ENCODE measurements around the gene NFATC1. TPM values are rescaled to one million over a fixed set of nuclear protein-coding genes. Genes with fewer than 3 reads are reported as not detected.

NFATC1 gene
- polyA plus RNA-seq, 2 of the 4 experiments (the other 2 are of a cell fraction) = 0.52 to 1.7 TPM

GRCh38 chr18:79558933-79559416, 163.2 kb downstream of the NFATC1 start:
- TF ChIP-seq RARB (CRISPR knock-in tag; IDR thresholded peaks at IDR 0.05) (no peak), MAFK (IDR thresholded peaks at IDR 0.05; ENCODE audit: partially characterized antibody) (no peak), HOXB5 (CRISPR knock-in tag; IDR thresholded peaks at IDR 0.05) (no peak), EHF (CRISPR knock-in tag; IDR thresholded peaks at IDR 0.05) (no peak), BHLHE40 (IDR thresholded peaks at IDR 0.05; ENCODE audit: low read depth, low read length) (no peak), TFCP2L1 (CRISPR knock-in tag; IDR thresholded peaks at IDR 0.05) (no peak), HDAC2 (IDR thresholded peaks at IDR 0.05) (no peak), MYC (IDR thresholded peaks at IDR 0.05; ENCODE audit: borderline replicate concordance, low read length) (no peak), NR3C1 (IDR thresholded peaks at IDR 0.05) (no peak), TP53 (CRISPR knock-in tag; IDR thresholded peaks at IDR 0.05) (no peak), RCOR1 (IDR thresholded peaks at IDR 0.05; ENCODE audit: low read depth, low read length) (no peak)
- Histone ChIP-seq H3K9me3 (no peaks in the 10 kb centered on the region), H3K4me3 (no peak overlapping the region), H3K4me2 (no peak overlapping the region), H3K27ac (no peak overlapping the region), H3K4me1 (no peaks in the 10 kb centered on the region)
- DNase-seq (ENCODE audit: low read depth in 1 of 2, low spot score in 1 of 2) (no peak), ATAC-seq (no peak), FAIRE-seq (no peak)
- CTCF ChIA-PET = no interaction called here
- 74% methylated on average over 9 of the region's 18 CpGs for WGBS (ENCODE audit: missing lambda C conversion rate)
- POLR2A ChIA-PET = no interaction called here

- H3K4me1 ChIP-seq = no peaks in the 10 kb centered on the region
- 69% methylated on average over 15 of the region's 15 CpGs for WGBS (ENCODE audit: missing lambda C conversion rate)
- H3K4me2 ChIP-seq = no peak overlapping the region
- ATAC-seq (no peak), DNase-seq (ENCODE audit: low read depth in 1 of 2, low spot score in 1 of 2) (no peak), FAIRE-seq (no peak)
- CTCF ChIA-PET = no interaction called here
- H3K9me3 ChIP-seq = no peaks in the 10 kb centered on the region
- no peak overlapping the region for H3K27ac ChIP-seq
- POLR2A ChIA-PET = no interaction called here
- TF ChIP-seq CHD4 (IDR thresholded peaks at IDR 0.05; ENCODE audit: borderline replicate concordance) (no peak), ZC3H11A (IDR thresholded peaks at IDR 0.05) (no peak), CBX2 (IDR thresholded peaks at IDR 0.05; ENCODE audit: borderline replicate concordance, low read depth) (no peak), ZSCAN20 (CRISPR knock-in tag; IDR thresholded peaks at IDR 0.05) (no peak), ATOH8 (CRISPR knock-in tag; IDR thresholded peaks at IDR 0.05; ENCODE audit: low read depth) (no peak), HOXB5 (CRISPR knock-in tag; IDR thresholded peaks at IDR 0.05) (no peak), HOXB13 (CRISPR knock-in tag; IDR thresholded peaks at IDR 0.05; ENCODE audit: low read depth) (no peak), REST (IDR thresholded peaks at IDR 0.05) (no peak), NFE2L2 (conservative IDR thresholded peaks at IDR 0.05; ENCODE audit: low read length) (no peak), ELK1 (IDR thresholded peaks at IDR 0.05; ENCODE audit: low read depth, low read length) (no peak)
- H3K4me3 ChIP-seq = no peak overlapping the region
Observed at GRCh38 chr18:79559436-79559835, 163.7 kb downstream of the NFATC1 start.
